HepG2 (cell line): ENCODE results near the gene IGF2BP1. TPM values are rescaled to one million over a fixed set of nuclear protein-coding genes. Genes with fewer than 3 reads are reported as not detected.

Experiments
- ATAC-seq: fragments of 200-7000 bp; cut with Tn5 transposase; 3 replicates; pipeline ENCODE4 v1.9.1; 2020; ENCODE audit warnings: mild to moderate bottlenecking, moderate library complexity
- BruUV-seq: library from RNA; stranded (reverse); fragments of 400-500 nt; replicated peaks from 2 replicates; lab custom pipeline; 2021; lab: Mats Ljungman, UMichigan
- CTCF ChIA-PET: fragments of 300-600 bp; formaldehyde crosslinking; extraction: SDS; loops from one replicate; lab custom pipeline; 2021; ENCODE audit warnings: low total read pairs, inconsistent platforms, low intra/inter-chr PET ratio; lab: Yijun Ruan, JAX
- POLR2A ChIA-PET: fragments of 350-600 bp; sonication (Branson Sonifier 250); formaldehyde crosslinking; loops from one replicate; lab custom pipeline; 2020; ENCODE audit warnings: antibody characterized with exemption, inconsistent platforms; lab: Yijun Ruan, JAX
- DNase-seq: peaks from one replicate; pipeline ENCODE4 v3.0.0-alpha.2; 2015; ENCODE audit warnings: low spot score
- FAIRE-seq: peaks from 3 replicates; lab custom pipeline; 2011; peaks lifted over from hg19 to GRCh38; lab: Jason Lieb, UNC
- H2AFZ ChIP-seq: one replicate; pipeline ENCODE4 v1.6.1; 2011; ENCODE audit warnings: low read length, inconsistent platforms
- H3K27ac ChIP-seq: fragments of 300-600 bp; 3 replicates; pipeline ENCODE4 v1.8.0; 2011; ENCODE audit warnings: mixed run types, mild to moderate bottlenecking, mixed read lengths, low read length, inconsistent platforms; ENCODE audit not compliant: insufficient read depth; ENCODE audit errors: extremely low read length
- H3K27me3 ChIP-seq, 2 experiments: fragments of 200-600 bp in 1 of 2; 2 replicates in 1 of 2; 3 replicates in 1 of 2; pipeline versions ENCODE4 v1.6.0 to v1.8.0; 2011; ENCODE audit warnings: low read length in 2 of 2, mild to moderate bottlenecking in 2 of 2, moderate library complexity in 2 of 2, inconsistent platforms in 1 of 2; ENCODE audit not compliant: insufficient read depth in 2 of 2, control insufficient read depth in 1 of 2
- H3K36me3 ChIP-seq, 2 experiments: fragments of 200-600 bp in 1 of 2; replicated peaks in 1 of 2; 2 replicates in 1 of 2; 3 replicates in 1 of 2; pipeline versions ENCODE4 v1.5.1 to v1.8.0; 2011; ENCODE audit warnings: low read length in 2 of 2, inconsistent platforms in 1 of 2; ENCODE audit not compliant: insufficient read depth in 2 of 2, control insufficient read depth in 1 of 2
- H3K4me1 ChIP-seq: 2 replicates; pipeline ENCODE4 v1.5.1; 2012; ENCODE audit warnings: low read length, inconsistent platforms; ENCODE audit not compliant: insufficient read depth
- H3K4me2 ChIP-seq: 2 replicates; pipeline ENCODE4 v1.6.0; 2011; ENCODE audit warnings: low read depth, low read length, inconsistent platforms
- H3K4me3 ChIP-seq, 3 experiments: fragments of 200-600 bp in 1 of 3; sonication (generic), shearing (Covaris generic) in 1 of 3; replicated peaks in 1 of 3; 2 replicates each; pipeline ENCODE4 v1.5.1; 2011 to 2016; ENCODE audit warnings: low read length in 3 of 3, inconsistent platforms in 2 of 3, low read depth in 2 of 3, mild to moderate bottlenecking in 2 of 3, control low read depth in 1 of 3, mixed read lengths in 1 of 3; ENCODE audit not compliant: insufficient read depth in 1 of 3
- H3K79me2 ChIP-seq: one replicate; pipeline ENCODE4 v1.6.1; 2011; ENCODE audit warnings: low read length, inconsistent platforms; ENCODE audit not compliant: insufficient read depth
- H3K9ac ChIP-seq: 2 replicates; pipeline ENCODE4 v1.6.0; 2011; ENCODE audit warnings: mild to moderate bottlenecking, low read depth, low read length, inconsistent platforms; ENCODE audit not compliant: insufficient read depth
- H3K9me3 ChIP-seq: 2 replicates; pipeline ENCODE4 v1.5.1; 2012; ENCODE audit warnings: mild to moderate bottlenecking, low read length
- H4K20me1 ChIP-seq: 2 replicates; pipeline ENCODE4 v1.6.0; 2011; ENCODE audit warnings: inconsistent platforms, mild to moderate bottlenecking, low read length, moderate library complexity; ENCODE audit not compliant: insufficient read depth
- ATRX ChIP-seq: sonication (generic); formaldehyde crosslinking; IDR thresholded peaks from 2 replicates; pipeline ENCODE4 v1.4.0; 2020; ENCODE audit warnings: missing genetic modification reagents, borderline replicate concordance
- GFI1 ChIP-seq: sonication (generic); formaldehyde crosslinking; IDR thresholded peaks from 2 replicates; pipeline ENCODE4 v1.5.0; 2020; ENCODE audit warnings: missing genetic modification reagents, mild to moderate bottlenecking, borderline replicate concordance
- MAF1 ChIP-seq: sonication (generic); formaldehyde crosslinking; IDR thresholded peaks from 2 replicates; pipeline ENCODE4 v1.5.0; 2020; ENCODE audit warnings: missing genetic modification reagents, borderline replicate concordance
- MAFK ChIP-seq, 2 experiments: IDR thresholded peaks in 1 of 2; conservative IDR thresholded peaks in 1 of 2; 2 replicates each; pipeline ENCODE4 v1.6.1; 2011; ENCODE audit warnings: improper control_type of control experiment in 2 of 2, low read length in 2 of 2
- RBAK ChIP-seq: sonication (generic); formaldehyde crosslinking; IDR thresholded peaks from 2 replicates; pipeline ENCODE4 v1.5.1; 2020; ENCODE audit warnings: mild to moderate bottlenecking, missing genetic modification reagents
- YEATS2 ChIP-seq: sonication (generic); formaldehyde crosslinking; IDR thresholded peaks from 2 replicates; pipeline ENCODE4 v1.4.0; 2020; ENCODE audit warnings: missing genetic modification reagents, borderline replicate concordance
- ZFP36 ChIP-seq: fragments of 150-350 bp; IDR thresholded peaks from 2 replicates; pipeline ENCODE4 v1.6.1; 2018; ENCODE audit warnings: borderline replicate concordance, low read length, low read depth; ENCODE audit not compliant: partially characterized antibody
- ZFP62 ChIP-seq: sonication (generic); formaldehyde crosslinking; IDR thresholded peaks from 2 replicates; pipeline ENCODE4 v1.4.0; 2020; ENCODE audit warnings: missing genetic modification reagents
- ZMYM3 ChIP-seq: sonication (generic); formaldehyde crosslinking; IDR thresholded peaks from 2 replicates; pipeline ENCODE4 v1.5.1; 2020; ENCODE audit warnings: mild to moderate bottlenecking, missing genetic modification reagents
- ZNF121 ChIP-seq: sonication (generic); formaldehyde crosslinking; IDR thresholded peaks from 2 replicates; pipeline ENCODE4 v1.5.0; 2020; ENCODE audit warnings: mild to moderate bottlenecking, missing genetic modification reagents
- ZNF530 ChIP-seq: sonication (generic); formaldehyde crosslinking; IDR thresholded peaks from 2 replicates; pipeline ENCODE4 v1.5.0; 2020; ENCODE audit warnings: low read depth, mild to moderate bottlenecking, missing genetic modification reagents
- ZNF563 ChIP-seq: sonication (generic); formaldehyde crosslinking; IDR thresholded peaks from 2 replicates; pipeline ENCODE4 v1.8.0; 2022; ENCODE audit warnings: mild to moderate bottlenecking, moderate library complexity, missing genetic modification reagents
- ZSCAN30 ChIP-seq: sonication (generic); formaldehyde crosslinking; IDR thresholded peaks from 2 replicates; pipeline ENCODE4 v1.5.0; 2020; ENCODE audit warnings: mild to moderate bottlenecking, missing genetic modification reagents
- WGBS: methylation state at CpG from one replicate; pipeline ENCODE4 v1.1.6; 2017; ENCODE audit warnings: low lambda C conversion rate; 5-methylcytosine and 5-hydroxymethylcytosine counted together
- in situ Hi-C: cut with HindIII; loops from 2 replicates; pipeline ENCODE4 v1.10.0; 2017; ENCODE audit warnings: low pct_unique_long_range_greater_than_20kb; ENCODE audit not compliant: extremely low pct_ligation_motif_present
- intact Hi-C: fragments of 100-400 bp; cut with micrococcal nuclease; formaldehyde crosslinking; loops from one replicate; pipeline ENCODE4 v1.10.0; 2022; ENCODE audit not compliant: unreplicated experiment
- polyA plus RNA-seq, 8 experiments: library from polyadenylated mRNA; depleted of rRNA in 3 of 8; stranded (reverse) in 7 of 8; unstranded in 1 of 8; fragments of >200 nt; fragmentation: Illumina TruSeq in 4 of 8; extraction: Trizol in 4 of 8; gene quantifications; 2 replicates each; pipeline versions ENCODE4 v1.2.1 to v1.2.3, GENCODE V29; 2011 to 2016; ENCODE audit warnings: low read depth in 4 of 8, missing spikeins in 1 of 8, mixed read lengths in 1 of 8; ENCODE audit not compliant: insufficient read depth in 1 of 8
- total RNA-seq, 5 experiments: library from RNA; depleted of rRNA; stranded (reverse); fragments of >200 nt; fragmentation: Illumina TruSeq; extraction: Trizol; gene quantifications; 2 replicates each; pipeline ENCODE4 v1.2.3, GENCODE V29; 2016; ENCODE audit warnings: low read depth in 1 of 5
- TF ChIP-seq, protein P1 (sequence below): sonication (generic); formaldehyde crosslinking; IDR thresholded peaks from 2 replicates; pipeline ENCODE4 v1.5.1; 2020; ENCODE audit warnings: missing genetic modification reagents, mild to moderate bottlenecking, borderline replicate concordance
- TF ChIP-seq, protein P2 (sequence below): sonication (generic); formaldehyde crosslinking; IDR thresholded peaks from 2 replicates; pipeline ENCODE4 v1.9.0; 2021; ENCODE audit warnings: missing genetic modification reagents, mild to moderate bottlenecking, borderline replicate concordance
- TF ChIP-seq, protein P3 (sequence below): IDR thresholded peaks from 2 replicates; pipeline ENCODE4 v1.6.1; 2012; ENCODE audit warnings: low read depth, low read length, improper control_type of control experiment

Gene IGF2BP1
- total and polyA plus RNA-seq, 2 of the 13 experiments (the other 11 are each of a cell fraction or from before 2014, with no cell fraction given) = 29.7 to 75.1 TPM

DNA sequence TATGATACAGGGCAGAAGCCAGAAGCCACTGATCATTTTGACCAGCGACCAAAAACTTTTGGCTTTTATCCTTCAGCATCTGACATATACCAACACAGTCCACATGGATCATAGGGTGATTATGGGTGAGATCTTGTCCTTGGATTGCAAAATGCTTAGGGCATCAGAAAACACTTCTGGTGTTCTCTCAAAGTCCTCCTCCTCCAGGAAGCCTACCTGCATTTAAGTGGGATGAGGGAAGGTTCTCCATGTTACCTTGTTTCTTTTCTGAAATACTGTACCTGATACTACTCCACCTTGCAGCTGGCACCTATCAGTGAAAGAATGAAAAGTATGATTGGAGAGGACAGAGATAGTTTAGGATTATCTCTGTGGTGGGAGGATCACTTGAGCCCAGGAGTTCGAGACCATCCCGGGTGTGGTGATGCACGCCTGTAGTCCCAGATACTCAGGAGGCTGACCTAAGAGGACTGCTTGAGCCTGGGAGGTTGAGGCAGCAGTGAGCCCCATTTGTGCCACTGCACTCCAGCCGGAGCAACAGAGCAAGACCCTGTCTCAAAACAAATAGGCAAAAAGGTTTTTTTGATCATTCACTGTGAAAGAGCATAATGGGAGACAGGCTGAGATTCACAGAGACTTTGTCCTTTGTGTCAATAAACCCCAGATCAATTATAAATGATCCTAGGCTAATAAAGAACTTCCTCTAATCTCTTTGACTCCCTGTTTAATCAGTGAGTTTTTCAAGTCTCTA, 88.6 kb downstream of the IGF2BP1 start:
- CTCF ChIA-PET = no interaction called here

DNA sequence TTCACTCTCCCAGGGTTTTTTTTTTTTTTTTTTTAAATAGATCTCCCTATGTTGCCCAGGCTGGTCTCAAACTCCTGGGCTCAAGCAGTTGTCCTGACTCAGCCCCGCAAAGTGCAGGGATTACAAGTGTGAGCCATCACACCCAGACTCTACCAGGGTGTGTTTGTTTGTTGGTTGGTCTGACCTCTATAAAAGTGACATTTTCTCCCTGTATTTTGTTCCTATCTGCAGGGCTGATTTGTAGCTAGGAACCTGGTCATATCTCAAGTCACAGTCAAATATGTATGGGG, 89.1 kb downstream of the IGF2BP1 start:
- Histone ChIP-seq H4K20me1 (no peaks in the 10 kb centered on the region), H3K4me1 (peaks cover 22% of the 10 kb centered on the region), H2AFZ (no peak overlapping the region), H3K27ac (no peak overlapping the region), H3K9me3 (no peaks in the 10 kb centered on the region), H3K27me3 (no peaks in the 10 kb centered on the region; a peak in 2 of 5 replicates), H3K36me3 (no peaks in the 10 kb centered on the region), H3K79me2 (no peaks in the 10 kb centered on the region), H3K9ac (no peak overlapping the region), H3K4me2 (no peak overlapping the region), H3K4me3 (no peak overlapping the region)
- ChIA-PET POLR2A (no interaction called here), CTCF (no interaction called here)
- no peak for DNase-seq
- WGBS = 6% methylated on average over 1 of the region's 1 CpG
- TF ChIP-seq ZSCAN30 (CRISPR knock-in tag) (no peak), ATRX (CRISPR knock-in tag) (no peak), YEATS2 (no peak), MAF1 (CRISPR knock-in tag) (no peak), RBAK (CRISPR knock-in tag) (0 out of 2 replicates have a peak, but pooled peaks have one; percentile 62), ZFP62 (CRISPR knock-in tag) (no peak)
- TF ChIP-seq, protein P1, sequence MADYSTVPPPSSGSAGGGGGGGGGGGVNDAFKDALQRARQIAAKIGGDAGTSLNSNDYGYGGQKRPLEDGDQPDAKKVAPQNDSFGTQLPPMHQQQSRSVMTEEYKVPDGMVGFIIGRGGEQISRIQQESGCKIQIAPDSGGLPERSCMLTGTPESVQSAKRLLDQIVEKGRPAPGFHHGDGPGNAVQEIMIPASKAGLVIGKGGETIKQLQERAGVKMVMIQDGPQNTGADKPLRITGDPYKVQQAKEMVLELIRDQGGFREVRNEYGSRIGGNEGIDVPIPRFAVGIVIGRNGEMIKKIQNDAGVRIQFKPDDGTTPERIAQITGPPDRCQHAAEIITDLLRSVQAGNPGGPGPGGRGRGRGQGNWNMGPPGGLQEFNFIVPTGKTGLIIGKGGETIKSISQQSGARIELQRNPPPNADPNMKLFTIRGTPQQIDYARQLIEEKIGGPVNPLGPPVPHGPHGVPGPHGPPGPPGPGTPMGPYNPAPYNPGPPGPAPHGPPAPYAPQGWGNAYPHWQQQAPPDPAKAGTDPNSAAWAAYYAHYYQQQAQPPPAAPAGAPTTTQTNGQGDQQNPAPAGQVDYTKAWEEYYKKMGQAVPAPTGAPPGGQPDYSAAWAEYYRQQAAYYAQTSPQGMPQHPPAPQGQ (CRISPR knock-in tag) = no peak
- TF ChIP-seq, protein P2, sequence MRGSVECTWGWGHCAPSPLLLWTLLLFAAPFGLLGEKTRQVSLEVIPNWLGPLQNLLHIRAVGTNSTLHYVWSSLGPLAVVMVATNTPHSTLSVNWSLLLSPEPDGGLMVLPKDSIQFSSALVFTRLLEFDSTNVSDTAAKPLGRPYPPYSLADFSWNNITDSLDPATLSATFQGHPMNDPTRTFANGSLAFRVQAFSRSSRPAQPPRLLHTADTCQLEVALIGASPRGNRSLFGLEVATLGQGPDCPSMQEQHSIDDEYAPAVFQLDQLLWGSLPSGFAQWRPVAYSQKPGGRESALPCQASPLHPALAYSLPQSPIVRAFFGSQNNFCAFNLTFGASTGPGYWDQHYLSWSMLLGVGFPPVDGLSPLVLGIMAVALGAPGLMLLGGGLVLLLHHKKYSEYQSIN (CRISPR knock-in tag) = no peak
- BruUV-seq = no TSS peak
- in situ Hi-C loops = no loop called here
- intact Hi-C loops = no loop called here
- FAIRE-seq = no peak
- ATAC-seq = peak; percentile 61

More for the DNA sequence above, 88.6 kb downstream of the IGF2BP1 start:
- Histone ChIP-seq H3K4me1 (peaks cover 27% of the 10 kb centered on the region), H3K9me3 (no peaks in the 10 kb centered on the region), H3K9ac (no peak overlapping the region), H2AFZ (no peak overlapping the region), H3K27ac (no peak overlapping the region), H3K4me3 (no peak overlapping the region), H3K79me2 (no peaks in the 10 kb centered on the region), H3K4me2 (no peak overlapping the region), H3K27me3 (no peaks in the 10 kb centered on the region; a peak in 1 of 5 replicates), H4K20me1 (no peaks in the 10 kb centered on the region), H3K36me3 (no peaks in the 10 kb centered on the region)
- ATAC-seq (peak; percentile 49; the same call in 2 of the 3 replicates), DNase-seq (peak; percentile 43), FAIRE-seq (no peak)
- TF ChIP-seq ZMYM3 (CRISPR knock-in tag) (0 out of 2 replicates have a peak, but pooled peaks have one; percentile 32), GFI1 (CRISPR knock-in tag) (peak; percentile 77), ZFP36 (peak; percentile 61), ZNF563 (no peak), ZNF530 (CRISPR knock-in tag) (no peak), ZNF121 (CRISPR knock-in tag) (peak; percentile 93), MAFK (conservative IDR thresholded peaks at IDR 0.05 in 1 of 2, IDR thresholded peaks at IDR 0.05 in 1 of 2; ENCODE audit: low read length in 2 of 2) (peak in 1 of 2 experiments; percentile 27; a peak in 1 of 4 replicates)
- TF ChIP-seq, protein P3, sequence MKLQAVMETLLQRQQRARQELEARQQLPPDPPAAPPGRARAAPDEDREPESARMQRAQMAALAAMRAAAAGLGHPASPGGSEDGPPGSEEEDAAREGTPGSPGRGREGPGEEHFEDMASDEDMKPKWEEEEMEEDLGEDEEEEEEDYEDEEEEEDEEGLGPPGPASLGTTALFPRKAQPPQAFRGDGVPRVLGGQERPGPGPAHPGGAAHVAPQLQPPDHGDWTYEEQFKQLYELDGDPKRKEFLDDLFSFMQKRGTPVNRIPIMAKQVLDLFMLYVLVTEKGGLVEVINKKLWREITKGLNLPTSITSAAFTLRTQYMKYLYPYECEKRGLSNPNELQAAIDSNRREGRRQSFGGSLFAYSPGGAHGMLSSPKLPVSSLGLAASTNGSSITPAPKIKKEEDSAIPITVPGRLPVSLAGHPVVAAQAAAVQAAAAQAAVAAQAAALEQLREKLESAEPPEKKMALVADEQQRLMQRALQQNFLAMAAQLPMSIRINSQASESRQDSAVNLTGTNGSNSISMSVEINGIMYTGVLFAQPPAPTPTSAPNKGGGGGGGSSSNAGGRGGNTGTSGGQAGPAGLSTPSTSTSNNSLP = 0 out of 2 replicates have a peak, but pooled peaks have one; percentile 56
- in situ Hi-C loops (no loop called here), intact Hi-C loops (no loop called here)
- POLR2A ChIA-PET = no interaction called here
- BruUV-seq = no TSS peak
- WGBS = 42% methylated on average over 5 of the region's 5 CpGs
